Dermis blood vessel endothelial cell (primary cell): ENCODE results near the gene ZNF362. TPM values are rescaled to one million over a fixed set of nuclear protein-coding genes. Genes with fewer than 3 reads are reported as not detected.

Experiments used
- DNase-seq: peaks from one replicate; pipeline ENCODE4 v3.0.0; 2010
- total RNA-seq: library from RNA; depleted of rRNA; stranded (reverse); fragments of >200 nt; gene quantifications from 2 replicates; pipeline ENCODE4 v1.2.3, GENCODE V29; 2014

Gene ZNF362
- total RNA-seq, 1 donor from 2014 or later: 3.2 TPM

DNA sequence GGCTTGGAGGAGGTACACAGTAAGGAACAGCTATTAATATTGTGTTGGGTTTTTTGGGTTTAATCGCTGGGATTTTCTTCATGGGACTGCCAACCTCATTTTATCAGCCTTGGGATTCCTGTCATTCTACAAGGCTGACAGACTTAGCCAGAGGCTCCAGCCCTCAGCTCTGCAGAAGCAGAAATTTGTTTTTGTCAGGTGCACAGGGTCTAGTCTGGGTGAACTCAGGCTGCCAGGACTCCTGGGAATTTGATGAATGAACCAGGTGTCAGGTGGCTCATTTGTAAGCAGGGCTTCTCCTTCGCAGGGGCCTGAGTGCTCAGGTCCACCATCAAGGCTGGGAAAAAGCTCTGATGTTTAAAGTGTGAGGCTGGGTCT lies 11.5 kb upstream of the ZNF362 start:
- no peak for DNase-seq

DNA sequence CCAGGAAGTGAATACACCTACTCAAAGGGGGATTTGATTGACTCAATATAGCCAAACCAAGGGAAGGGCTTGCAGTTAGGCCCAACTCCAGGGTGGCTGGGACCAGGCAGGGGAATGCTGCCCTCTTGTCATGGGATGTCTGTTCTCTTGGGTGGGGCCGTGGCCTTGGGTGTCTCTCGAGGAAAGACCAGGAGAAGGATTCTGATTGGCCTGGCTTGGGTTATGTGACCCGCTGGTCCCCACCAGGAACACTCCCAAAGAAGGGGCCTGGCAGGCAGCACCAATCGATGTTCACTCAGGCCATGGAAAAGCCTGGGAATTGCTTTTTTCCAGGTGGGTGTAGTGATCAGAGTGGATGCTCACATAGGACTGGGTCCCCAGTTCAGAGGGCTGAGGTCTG lies 10.1 kb upstream of the ZNF362 start:
- no peak for DNase-seq

DNA sequence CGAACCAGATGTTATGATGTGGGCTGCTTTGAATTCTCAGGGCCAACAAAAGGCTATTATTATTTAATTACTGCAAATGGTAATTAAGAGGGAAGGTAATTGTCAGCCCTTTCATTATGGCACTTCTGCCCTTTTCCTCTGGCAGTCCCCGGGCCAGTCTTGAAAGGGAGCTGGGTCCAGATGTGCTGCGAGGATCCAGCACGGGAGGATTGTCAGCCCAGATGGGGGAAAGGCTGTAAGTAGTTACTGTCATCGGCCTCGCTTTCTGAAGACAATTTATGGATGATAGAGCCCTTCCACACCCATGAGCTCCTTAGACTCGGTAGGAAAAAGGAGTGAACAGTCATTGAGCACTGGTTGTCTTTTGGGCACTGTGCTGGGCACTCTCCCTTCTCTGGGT lies 8.7 kb upstream of the ZNF362 start:
- DNase-seq: no peak

- DNase-seq: no peak
Observed at GRCh38 chr1:33248244-33248643, 8.0 kb upstream of the ZNF362 start.

- no peak for DNase-seq
Observed at GRCh38 chr1:33249422-33249821, 6.9 kb upstream of the ZNF362 start.

DNA sequence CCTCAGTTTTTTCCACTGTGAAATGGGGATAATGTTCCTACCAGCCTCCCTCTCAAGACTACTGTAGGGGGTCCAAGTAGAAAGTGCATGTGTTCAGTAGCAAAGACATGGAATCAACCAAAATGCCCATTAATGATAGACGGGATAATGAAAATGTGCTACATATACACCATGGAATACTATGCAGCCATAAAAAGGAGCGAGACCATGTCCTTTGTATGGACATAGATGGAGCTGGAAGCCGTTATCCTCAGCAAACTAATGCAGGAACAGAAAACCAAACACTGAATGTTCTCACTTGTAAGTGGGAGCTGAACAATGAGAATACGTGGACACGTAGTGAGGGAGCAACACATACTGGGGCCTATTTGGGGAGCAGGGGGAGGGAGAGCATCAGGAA lies 6.1 kb upstream of the ZNF362 start:
- no peak for DNase-seq

DNA sequence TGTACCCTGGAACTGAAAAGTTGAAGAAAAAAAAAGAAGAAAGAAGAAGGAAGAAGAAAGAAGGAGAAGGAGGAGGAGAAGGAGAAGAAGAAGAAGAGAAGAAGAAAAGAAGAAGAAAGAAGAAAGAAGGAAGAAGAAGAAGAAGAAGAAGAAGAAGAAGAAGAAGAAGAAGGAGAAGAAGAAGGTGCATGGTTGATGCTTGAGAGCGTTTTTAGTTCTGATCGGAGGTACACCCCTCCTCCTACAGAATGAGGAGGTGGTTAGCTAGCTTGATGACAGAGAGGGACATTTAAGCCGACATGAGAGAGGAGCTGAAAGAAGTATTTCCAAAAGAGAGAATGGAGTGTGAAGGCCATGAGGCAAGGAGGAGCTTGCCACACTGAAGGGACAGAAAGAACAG lies 5.6 kb upstream of the ZNF362 start:
- no peak for DNase-seq

- DNase-seq: no peak
Observed at GRCh38 chr1:33254491-33254890, 1.8 kb upstream of the ZNF362 start.

DNA sequence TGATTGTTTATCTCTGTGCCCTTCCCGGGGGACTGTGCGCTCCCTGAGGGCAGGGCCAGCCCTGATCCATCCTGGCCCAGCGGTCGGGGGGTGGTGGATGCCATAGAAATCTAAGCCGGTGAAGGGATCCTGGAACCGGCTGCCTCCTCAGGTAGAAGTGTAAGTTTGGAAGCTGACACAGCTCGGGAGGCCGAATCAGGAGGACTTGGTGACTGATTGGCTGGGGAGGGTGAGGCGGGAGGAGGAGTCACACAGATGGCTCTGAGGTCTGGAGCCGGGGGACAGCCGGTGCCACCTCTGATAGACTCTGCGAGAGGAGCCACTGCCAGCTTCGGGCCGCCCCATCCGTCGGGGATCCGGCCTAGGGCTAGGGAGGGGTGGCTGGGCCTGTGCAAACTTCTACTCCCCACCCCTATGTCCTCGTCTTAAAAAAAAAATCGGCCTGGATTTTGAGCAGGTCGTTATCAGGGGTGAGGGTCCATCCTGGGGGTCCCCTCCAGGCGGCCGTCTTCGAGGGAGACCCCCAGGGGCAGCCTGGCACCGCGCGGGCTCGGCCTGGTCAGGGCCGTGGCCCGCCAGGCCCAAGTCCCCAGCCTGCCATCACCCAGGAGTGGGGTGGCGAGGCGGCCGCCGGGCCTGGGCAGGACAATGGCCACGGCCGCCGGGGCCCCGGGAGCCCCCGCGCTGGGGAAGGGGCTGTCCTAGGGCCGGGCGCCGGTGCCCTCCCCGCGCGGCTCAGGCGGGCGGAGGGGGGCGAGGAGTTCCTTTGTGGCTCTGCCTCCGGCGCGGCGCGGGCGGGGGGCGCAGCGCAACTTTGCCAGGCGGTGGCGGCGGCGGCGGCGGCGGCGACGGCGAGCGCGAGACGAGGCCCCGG lies 708 bp upstream of the ZNF362 start:
- peak; percentile 67 for DNase-seq

DNA sequence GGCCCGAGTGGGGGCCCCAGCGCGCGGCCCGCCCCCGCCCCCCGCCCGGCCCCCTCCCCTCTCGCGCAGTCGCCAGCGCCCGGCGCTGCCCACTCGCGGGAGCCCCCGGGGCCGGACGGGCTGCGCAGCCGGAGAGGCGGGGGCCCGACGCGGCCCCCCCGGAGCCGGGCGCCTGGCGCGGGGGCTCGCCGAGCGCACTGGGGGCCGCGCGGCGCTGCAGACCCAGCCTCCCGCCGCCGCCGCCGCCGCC lies 146 bp upstream of the ZNF362 start:
- no peak for DNase-seq

DNA sequence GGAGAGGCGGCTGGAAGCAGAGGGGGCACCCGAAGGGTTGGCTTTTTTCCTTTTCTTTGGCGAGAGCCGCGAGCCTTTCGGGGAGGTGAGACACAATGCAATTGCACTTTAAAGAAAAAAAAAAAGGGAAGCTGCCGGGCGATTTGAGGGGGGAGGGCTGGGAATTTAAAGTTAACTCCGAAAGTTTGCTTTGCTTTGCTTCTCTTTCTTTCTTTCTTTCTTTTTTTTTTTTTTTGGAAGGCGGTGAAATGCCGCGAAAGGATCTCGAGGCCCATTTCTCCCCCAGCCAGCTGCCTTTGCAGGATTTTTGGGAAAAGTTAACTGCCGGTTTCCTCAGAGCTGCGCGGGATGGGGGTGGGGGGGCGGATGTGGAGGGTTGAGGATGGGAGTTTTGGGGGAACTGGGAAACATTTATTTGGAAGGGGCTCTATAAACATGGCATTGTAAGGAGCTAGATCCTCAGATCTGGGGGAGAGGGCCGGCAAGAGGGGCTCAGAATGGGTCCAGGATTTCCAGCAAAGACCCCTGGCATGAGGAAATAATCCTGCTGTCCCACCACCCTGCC lies 997 bp downstream of the ZNF362 start:
- no peak for DNase-seq

- no peak for DNase-seq
Observed at GRCh38 chr1:33257772-33258712, 1.8 kb downstream of the ZNF362 start.

DNA sequence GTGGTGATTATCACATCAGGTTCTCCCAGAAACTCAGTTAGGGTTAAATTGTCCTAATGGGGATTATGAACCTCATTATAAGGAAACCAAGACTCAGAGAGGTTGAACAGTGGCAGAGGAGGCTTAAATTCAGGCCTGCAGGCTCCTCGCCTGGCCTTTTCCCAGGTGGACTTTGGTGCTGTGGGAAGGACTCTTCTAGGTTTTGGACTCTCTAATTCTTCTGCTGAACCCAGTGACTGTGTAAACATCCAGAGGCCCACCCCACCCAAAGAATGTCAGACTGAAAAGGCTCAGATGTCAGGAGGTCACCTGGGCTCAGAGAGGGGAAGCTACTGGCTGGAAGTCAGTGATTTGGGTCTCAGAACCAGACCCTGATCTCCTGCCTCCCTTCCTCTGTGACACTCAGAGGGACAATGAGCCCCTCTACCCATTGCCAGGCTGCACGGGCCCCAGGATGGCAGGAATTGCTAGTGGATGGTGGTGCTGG lies 2.5 kb downstream of the ZNF362 start:
- DNase-seq: no peak

GRCh38 chr1:33259879-33260278 lies 3.6 kb downstream of the ZNF362 start:
- no peak for DNase-seq

GRCh38 chr1:33260439-33260838 lies 4.1 kb downstream of the ZNF362 start:
- no peak for DNase-seq

DNA sequence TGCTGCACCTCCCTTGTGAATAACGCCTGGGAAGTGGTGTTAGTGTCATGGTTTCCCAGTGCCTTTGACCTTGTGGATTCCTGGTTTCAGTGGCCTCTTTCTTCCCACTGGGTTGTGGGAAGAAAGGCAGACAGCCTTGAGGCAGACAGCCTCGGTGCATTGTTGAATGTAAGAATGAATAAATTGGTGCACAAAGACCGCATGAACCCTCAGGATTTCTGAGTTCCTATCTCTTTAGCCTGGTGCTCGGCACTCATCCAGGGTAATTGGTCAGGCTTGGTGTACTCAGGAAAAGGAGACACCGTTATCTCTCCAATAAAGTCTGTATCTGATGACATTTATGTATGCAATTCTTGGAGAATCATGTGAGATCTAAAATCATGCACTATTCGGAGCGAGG lies 5.1 kb downstream of the ZNF362 start:
- no peak for DNase-seq

DNA sequence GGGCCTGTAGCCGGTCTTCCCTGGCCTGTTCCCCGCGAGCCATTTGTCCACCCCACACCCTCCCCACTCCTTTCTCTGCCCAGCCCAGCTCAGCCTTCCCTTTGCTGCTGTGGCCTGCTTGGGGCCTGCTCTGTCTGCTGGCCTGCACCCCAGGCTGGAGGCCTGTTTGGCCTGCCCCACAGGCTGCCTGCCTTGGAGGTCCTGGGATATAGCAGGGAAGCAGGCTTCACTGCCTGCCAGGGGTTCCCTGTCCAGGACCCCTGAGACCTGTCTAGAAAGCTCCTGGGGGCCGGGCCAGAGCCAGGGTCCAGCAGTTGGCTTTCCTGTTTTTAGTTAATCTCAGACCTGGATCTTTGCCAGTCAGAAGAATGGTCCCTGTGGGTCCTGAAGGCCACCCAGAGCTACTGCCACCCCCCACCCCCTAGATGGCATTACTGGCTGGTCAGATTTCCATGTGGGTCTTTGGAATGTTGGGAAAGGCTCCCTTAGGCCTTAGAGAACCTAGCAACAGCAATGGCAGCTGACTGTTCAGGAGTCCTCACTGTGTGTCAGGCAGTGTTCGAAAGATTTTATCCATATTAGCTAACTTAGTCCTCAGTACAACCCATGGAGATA lies 7.7 kb downstream of the ZNF362 start:
- no peak for DNase-seq

DNA sequence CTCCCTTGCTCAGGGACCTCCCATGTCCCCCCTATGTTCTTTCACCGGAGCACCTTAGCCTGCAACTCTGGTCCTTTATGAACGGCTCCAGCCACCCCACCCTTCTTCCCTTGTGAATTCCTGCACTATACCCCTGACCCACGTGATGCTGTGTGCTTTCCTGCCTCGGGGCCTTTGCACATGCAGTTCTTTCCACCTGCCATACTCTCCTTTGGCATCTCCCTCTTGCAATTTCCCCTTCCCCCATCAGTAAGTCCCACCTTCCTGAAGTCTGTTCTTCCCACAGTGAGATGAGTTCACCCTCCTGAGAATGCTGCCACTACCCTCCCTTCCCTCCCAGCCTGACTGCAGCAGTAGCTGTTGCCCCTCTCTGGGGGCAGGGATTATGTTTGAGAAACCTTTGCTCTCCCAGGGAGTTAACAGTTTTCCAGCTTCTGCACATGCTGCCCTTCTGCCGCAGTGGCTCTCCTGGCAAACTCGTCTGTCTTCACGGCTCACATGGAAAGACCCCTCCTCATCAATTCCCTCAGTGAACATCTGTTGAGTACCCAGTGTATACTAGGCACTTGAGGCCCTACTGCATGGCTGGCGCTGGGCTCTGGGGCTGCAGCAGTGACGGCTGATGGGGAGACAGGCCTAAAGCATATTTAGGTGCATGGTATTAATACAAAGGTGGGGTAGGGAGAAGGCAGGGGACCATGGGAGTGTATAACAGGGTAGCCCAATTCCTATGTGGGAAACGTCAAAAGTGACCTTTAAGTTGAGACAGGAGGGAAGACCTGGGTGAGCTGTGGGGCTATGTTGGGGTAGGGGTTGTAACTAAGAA lies 9.7 kb downstream of the ZNF362 start:
- no peak for DNase-seq

DNA sequence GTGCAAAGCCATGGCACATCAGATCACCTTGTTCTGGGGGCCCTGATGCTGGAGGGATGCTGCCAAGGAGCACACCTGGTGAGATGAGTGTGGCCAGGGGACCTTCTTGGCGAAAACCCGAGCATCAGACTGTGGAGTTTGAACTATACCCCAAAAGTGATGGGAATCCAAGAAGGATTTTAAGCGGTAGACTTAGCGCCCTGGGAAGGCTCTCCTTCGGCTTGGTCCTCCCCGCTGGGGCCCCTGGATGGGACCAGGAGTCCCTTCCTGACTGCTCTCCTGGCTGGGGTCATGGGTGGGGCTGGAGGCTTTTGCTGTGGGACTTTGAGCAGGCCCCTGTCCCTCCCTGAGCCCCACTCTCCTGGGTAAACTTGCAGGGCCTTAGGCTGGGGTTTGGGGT lies 10.5 kb downstream of the ZNF362 start:
- no peak for DNase-seq

DNA sequence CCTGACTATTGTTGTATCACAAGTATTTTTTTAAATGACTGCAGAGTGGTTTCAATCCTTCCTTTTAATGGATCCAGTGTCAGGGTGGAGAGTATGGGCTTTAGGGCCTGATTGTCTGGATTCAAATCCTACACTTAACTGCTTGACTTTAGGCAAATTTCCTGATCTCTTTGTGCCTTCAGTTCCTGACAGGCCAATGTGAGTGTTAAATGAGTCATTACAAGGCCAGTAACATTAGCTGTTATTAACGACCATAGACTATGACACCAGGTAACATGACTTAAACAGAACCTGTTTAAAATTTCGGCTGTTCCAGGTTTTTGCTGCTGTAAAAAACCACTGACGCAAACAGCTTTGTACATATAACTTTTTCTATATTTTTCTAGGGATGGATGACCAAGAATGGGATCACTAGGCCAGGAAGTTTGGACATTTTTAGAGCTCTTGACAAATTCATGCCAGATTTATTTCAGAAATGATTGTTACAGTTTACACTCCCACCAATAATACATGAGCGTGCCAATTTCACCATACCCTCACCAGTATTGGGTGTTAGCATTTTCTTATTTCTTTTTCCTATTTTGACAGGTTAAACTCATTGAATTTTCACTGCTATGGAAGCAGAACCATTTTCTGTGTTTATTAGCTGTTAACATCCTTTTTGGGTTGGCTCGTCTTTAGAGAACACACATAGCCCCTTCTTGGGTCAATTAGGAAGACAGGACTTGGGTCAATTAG lies 11.3 kb downstream of the ZNF362 start:
- peak; percentile 29 for DNase-seq

DNA sequence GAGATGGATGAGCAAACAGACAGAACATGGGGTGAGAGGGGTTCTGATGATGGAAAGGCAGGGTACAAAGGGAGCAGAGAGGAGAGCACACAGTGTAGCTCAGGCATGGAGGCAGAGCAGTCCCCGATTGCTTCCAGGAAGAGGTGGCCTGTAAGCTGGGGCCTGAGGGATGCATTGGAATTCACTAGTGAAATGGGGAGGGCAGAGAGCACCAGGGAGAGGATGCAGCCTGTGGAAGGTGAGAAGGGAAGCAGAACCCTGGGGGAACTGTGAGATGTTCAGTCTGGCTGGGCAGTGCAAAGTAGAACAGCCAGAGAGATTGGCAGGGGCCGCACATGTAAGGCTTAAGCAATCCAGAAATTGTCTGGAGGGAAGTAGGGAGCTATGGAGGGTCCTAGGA lies 12.2 kb downstream of the ZNF362 start:
- DNase-seq: no peak
